ENCODE measurements around the gene NLRP10.

The NLRP10 gene

GRCh38 chr11:7981619-7982157 is 16.4 kb upstream of the NLRP10 start:
- Histone ChIP-seq H3K4me1 (no peaks in the 10 kb centered on the region), H3K9me3 (no peaks in the 10 kb centered on the region), H3K36me3 (no peaks in the 10 kb centered on the region), H3K27me3 (no peaks in the 10 kb centered on the region; the same call in 1 of the 2 replicates), H3K4me3 (ENCODE audit: low read depth, low read length) (no peak overlapping the region)
- no peak for DNase-seq
- TF ChIP-seq CTCF (IDR thresholded peaks at IDR 0.05; ENCODE audit: low read depth, low read length): no peak

GRCh38 chr11:7977232-7977917 is 12.1 kb upstream of the NLRP10 start:
- no peak overlapping the region for H3K4me3 ChIP-seq (ENCODE audit: low read depth, low read length)
- H3K36me3 ChIP-seq: no peaks in the 10 kb centered on the region
- no peak for DNase-seq
- H3K27me3 ChIP-seq: no peaks in the 10 kb centered on the region; the same call in 1 of the 2 replicates
- H3K9me3 ChIP-seq: no peaks in the 10 kb centered on the region
- no peak for TF ChIP-seq CTCF (IDR thresholded peaks at IDR 0.05; ENCODE audit: low read depth, low read length)
- H3K4me1 ChIP-seq: no peaks in the 10 kb centered on the region

GRCh38 chr11:7974668-7975067 is 9.4 kb upstream of the NLRP10 start:
- H3K27me3 ChIP-seq: no peaks in the 10 kb centered on the region; the same call in 1 of the 2 replicates
- no peak for TF ChIP-seq CTCF (IDR thresholded peaks at IDR 0.05; ENCODE audit: low read depth, low read length)

GRCh38 chr11:7973011-7973410 is 7.8 kb upstream of the NLRP10 start:
- no peaks in the 10 kb centered on the region for H3K9me3 ChIP-seq
- DNase-seq: no peak
- no peaks in the 10 kb centered on the region; the same call in 1 of the 2 replicates for H3K27me3 ChIP-seq
- H3K4me3 ChIP-seq (ENCODE audit: low read depth, low read length): no peak overlapping the region
- no peaks in the 10 kb centered on the region for H3K36me3 ChIP-seq
- no peak for TF ChIP-seq CTCF (IDR thresholded peaks at IDR 0.05; ENCODE audit: low read depth, low read length)
- H3K4me1 ChIP-seq: no peaks in the 10 kb centered on the region

More at GRCh38 chr11:7974668-7975067, 9.4 kb upstream of the NLRP10 start:
- Histone ChIP-seq H3K36me3 (no peaks in the 10 kb centered on the region), H3K4me1 (no peaks in the 10 kb centered on the region), H3K4me3 (ENCODE audit: low read depth, low read length) (no peak overlapping the region), H3K9me3 (no peaks in the 10 kb centered on the region)
- DNase-seq: no peak

- no peak for DNase-seq
- Histone ChIP-seq H3K9me3 (no peaks in the 10 kb centered on the region), H3K4me3 (ENCODE audit: low read depth, low read length) (no peak overlapping the region), H3K36me3 (no peaks in the 10 kb centered on the region), H3K27me3 (no peaks in the 10 kb centered on the region), H3K4me1 (no peaks in the 10 kb centered on the region)
- TF ChIP-seq CTCF (IDR thresholded peaks at IDR 0.05; ENCODE audit: low read depth, low read length): no peak
Observed at GRCh38 chr11:7971846-7972245, 6.6 kb upstream of the NLRP10 start.

Measured in BE2C (cell line).